LNCAP (cell line): ENCODE measurements around the gene PRKCA.

Experiments used
- CTCF ChIP-seq: fragments of 450-650 bp; IDR thresholded peaks from 2 replicates; pipeline ENCODE4 v1.5.1; 2017; ENCODE audit warnings: mild to moderate bottlenecking

The PRKCA gene

GRCh38 chr17:66837885-66838665 lies 535.7 kb downstream of the PRKCA start:
- TF ChIP-seq CTCF: no peak

- no peak for TF ChIP-seq CTCF
These were observed 537.2 kb downstream of the PRKCA start for GRCh38 chr17:66839616-66840015.

GRCh38 chr17:66840061-66840460 lies 537.6 kb downstream of the PRKCA start:
- TF ChIP-seq CTCF: no peak

GRCh38 chr17:66841328-66841727 lies 538.9 kb downstream of the PRKCA start:
- TF ChIP-seq CTCF: no peak

- no peak for TF ChIP-seq CTCF
These were observed 539.3 kb downstream of the PRKCA start for GRCh38 chr17:66841744-66842143.

GRCh38 chr17:66842505-66842904 lies 540.1 kb downstream of the PRKCA start:
- TF ChIP-seq CTCF: no peak

- no peak for TF ChIP-seq CTCF
These were observed 540.5 kb downstream of the PRKCA start for GRCh38 chr17:66842959-66843358.

- no peak for TF ChIP-seq CTCF
These were observed 541.2 kb downstream of the PRKCA start for GRCh38 chr17:66843627-66844026.
